Sigmoid colon (tissue), 4 donors: Measurements from ENCODE around the gene SEC14L3.

Source experiments
- CTCF ChIP-seq, 4 experiments: fragments of 450-650 bp in 3 of 4; fragments of 200-600 bp in 1 of 4; IDR thresholded peaks; one replicate each; pipeline ENCODE4 v1.5.1; 2016 to 2019; ENCODE audit warnings: antibody characterized with exemption in 4 of 4, mild to moderate bottlenecking in 3 of 4, moderate library complexity in 2 of 4
- EP300 ChIP-seq, 4 donors: sonication (generic); formaldehyde crosslinking; IDR thresholded peaks; one replicate each; pipeline ENCODE4 v1.6.1; 2017; ENCODE audit warnings: antibody characterized with exemption in 4 of 4

GRCh38 chr22:30492144-30492543, 20.3 kb upstream of the SEC14L3 start:
- TF ChIP-seq CTCF (IDR thresholded peaks at IDR 0.05) (no peak), EP300 (IDR thresholded peaks at IDR 0.05) (no peak)
